K562 (cell line): ENCODE data around the gene RREB1. TPM values are rescaled to one million over a fixed set of nuclear protein-coding genes. Genes with fewer than 3 reads are reported as not detected.
A peak's percentile ranks its signal among the peaks of the same experiment; 100 is the strongest.

ENCODE experiments used
- BACH1 ChIP-seq: fragments of 200-800 bp; sonication (Bioruptor generic); IDR thresholded peaks from 2 replicates; pipeline ENCODE4 v1.6.1; 2016; ENCODE audit warnings: missing genetic modification characterization, missing compliant biosample characterization
- CBX2 ChIP-seq: fragments of 200-600 bp; sonication (generic); IDR thresholded peaks from one replicate; pipeline ENCODE4 v1.6.1; 2012; ENCODE audit warnings: mild to moderate bottlenecking, low read length, inconsistent platforms; ENCODE audit not compliant: insufficient read depth, poor library complexity, severe bottlenecking
- DDX20 ChIP-seq: fragments of 450-650 bp; IDR thresholded peaks from 2 replicates; pipeline ENCODE4 v1.6.1; 2016; ENCODE audit warnings: missing genetic modification characterization, low read depth, mild to moderate bottlenecking, missing compliant biosample characterization, moderate library complexity
- MGA ChIP-seq: fragments of 450-650 bp; IDR thresholded peaks from 2 replicates; pipeline ENCODE4 v1.6.1; 2016; ENCODE audit warnings: mild to moderate bottlenecking, moderate library complexity
- MYNN ChIP-seq, 2 experiments: sonication (generic); formaldehyde crosslinking in 1 of 2; IDR thresholded peaks; 2 replicates each; pipeline versions ENCODE4 v1.5.0 to v1.6.1; 2016 to 2020; ENCODE audit warnings: antibody characterized with exemption in 1 of 2, missing genetic modification reagents in 1 of 2
- PHB2 ChIP-seq: fragments of 450-650 bp; IDR thresholded peaks from 2 replicates; pipeline ENCODE4 v1.6.1; 2017; ENCODE audit warnings: low read depth
- POLR3A ChIP-seq: IDR thresholded peaks from 2 replicates; pipeline ENCODE4 v1.6.1; 2011; ENCODE audit warnings: borderline replicate concordance, mild to moderate bottlenecking, moderate library complexity; ENCODE audit not compliant: insufficient read length, insufficient read depth; ENCODE audit errors: extremely low read depth
- SUPT5H ChIP-seq: fragments of 450-650 bp; IDR thresholded peaks from 2 replicates; pipeline ENCODE4 v1.6.1; 2016
- TAF15 ChIP-seq: fragments of 200-400 bp; formaldehyde crosslinking; IDR thresholded peaks from 2 replicates; pipeline ENCODE4 v1.6.1; 2017; ENCODE audit warnings: mild to moderate bottlenecking, low read depth, low read length, moderate library complexity
- THRB ChIP-seq: fragments of 450-650 bp; formaldehyde crosslinking; conservative IDR thresholded peaks from 2 replicates; pipeline ENCODE4 v1.4.0; 2022; ENCODE audit warnings: mild to moderate bottlenecking, missing genetic modification characterization
- TSC22D4 ChIP-seq: fragments of 450-650 bp; IDR thresholded peaks from 2 replicates; pipeline ENCODE4 v1.6.1; 2016; ENCODE audit warnings: missing genetic modification characterization, missing biosample characterization, control low read depth
- YY1 ChIP-seq, 3 experiments: IDR thresholded peaks; 2 replicates each; pipeline ENCODE4 v1.6.1; 2011; ENCODE audit warnings: low read length in 2 of 3, mild to moderate bottlenecking in 2 of 3, moderate library complexity in 2 of 3, borderline replicate concordance in 1 of 3, control low read depth in 1 of 3, low read depth in 1 of 3; ENCODE audit not compliant: insufficient read depth in 3 of 3, insufficient replicate concordance in 2 of 3, control insufficient read depth in 1 of 3, insufficient read length in 1 of 3; ENCODE audit errors: extremely low read depth in 1 of 3
- ZNF511 ChIP-seq: sonication (generic); formaldehyde crosslinking; IDR thresholded peaks from 2 replicates; pipeline ENCODE4 v1.8.0; 2022; ENCODE audit warnings: mild to moderate bottlenecking, missing genetic modification reagents
- polyA plus RNA-seq, 8 experiments: library from polyadenylated mRNA; depleted of rRNA in 4 of 8; stranded (reverse) in 5 of 8; unstranded in 3 of 8; fragments of >200 nt; fragmentation: Nextera tagmentation in 2 of 8; fragmentation: Illumina TruSeq in 1 of 8; extraction: Ambion mirVana in 2 of 8; extraction: Trizol in 1 of 8; gene quantifications; 2 replicates each; pipeline versions ENCODE4 v1.2.1 to v1.2.3, GENCODE V29; 2011 to 2014; ENCODE audit warnings: inconsistent platforms in 1 of 8, missing spikeins in 1 of 8
- total RNA-seq, 7 experiments: library from RNA; depleted of rRNA in 6 of 7; stranded (reverse); fragments of >200 nt in 6 of 7; fragmentation: Illumina TruSeq in 2 of 7; extraction: Trizol in 2 of 7; gene quantifications; 2 replicates each; pipeline versions ENCODE4 v1.2.1 to v1.2.3, GENCODE V29; 2011 to 2021; ENCODE audit warnings: low replicate concordance in 1 of 7

Gene RREB1
- total and polyA plus RNA-seq, 9 of the 15 experiments (the other 6 are each of a cell fraction or from before 2014, with no cell fraction given), result 3.3 to 64.2 (median 19.3) TPM

- TF ChIP-seq THRB (no peak), ZNF511 (no peak), CBX2 (no peak), YY1 (IDR thresholded peaks at IDR 0.05; ENCODE audit: borderline replicate concordance in 1 of 3, control insufficient read depth in 1 of 3, extremely low read depth in 1 of 3, insufficient read depth in 3 of 3, insufficient read length in 1 of 3, insufficient replicate concordance in 2 of 3, low read depth in 1 of 3, low read length in 2 of 3) (peak; percentile 57 to 95 (median 83)), MGA (peak; percentile 62; the same call in 1 of the 2 replicates), MYNN (IDR thresholded peaks at IDR 0.05) (peak; percentile 30; the same call in 1 of the 2 replicates), MYNN (CRISPR knock-in tag; IDR thresholded peaks at IDR 0.05) (no peak), DDX20 (no peak), TSC22D4 (tag) (no peak), BACH1 (tag) (no peak), PHB2 (no peak), POLR3A (no peak), TAF15 (no peak), SUPT5H (peak; percentile 71)
These were observed 42.8 kb downstream of the RREB1 start (continued) for GRCh38 chr6:7150381-7151064.
